K562 (cell line): ENCODE measurements around the gene MND1.

Experiments used
- JUNB ChIP-seq: fragments of 450-650 bp; formaldehyde crosslinking; conservative IDR thresholded peaks from 2 replicates; pipeline ENCODE4 v1.4.0; 2020; ENCODE audit warnings: mild to moderate bottlenecking
- ZNF24 ChIP-seq: fragments of 450-650 bp; IDR thresholded peaks from 2 replicates; pipeline ENCODE4 v1.6.1; 2016

DNA sequence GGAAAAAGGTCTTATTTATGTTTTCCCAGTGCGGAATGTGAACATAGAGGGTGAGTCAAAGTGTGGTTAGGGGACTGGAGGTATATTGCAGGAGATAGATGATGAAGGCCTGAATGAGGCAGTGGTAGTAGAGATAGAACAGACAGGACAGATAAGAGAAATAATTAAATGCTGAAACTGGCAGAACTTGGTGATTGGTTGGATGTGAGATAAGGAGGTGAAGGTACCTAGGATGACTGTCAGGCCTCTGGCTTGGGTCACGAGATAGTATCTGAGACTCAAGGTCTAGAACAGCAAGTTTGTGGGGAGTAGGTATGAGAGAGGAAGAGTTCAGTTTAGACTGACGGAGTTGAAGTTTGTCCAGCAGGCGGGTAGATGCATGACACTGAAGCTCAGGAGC lies 3.5 kb downstream of the MND1 start:
- no peak for TF ChIP-seq ZNF24
- no peak for TF ChIP-seq JUNB (CRISPR knock-in tag)
